NCI-H526 (cell line): ENCODE results near the gene HDAC4.

ENCODE experiments used
- DNase-seq, 2 experiments: peaks; one replicate each; lab custom pipeline; 2025; lab: John Stamatoyannopoulos, UW

HDAC4 gene

DNA sequence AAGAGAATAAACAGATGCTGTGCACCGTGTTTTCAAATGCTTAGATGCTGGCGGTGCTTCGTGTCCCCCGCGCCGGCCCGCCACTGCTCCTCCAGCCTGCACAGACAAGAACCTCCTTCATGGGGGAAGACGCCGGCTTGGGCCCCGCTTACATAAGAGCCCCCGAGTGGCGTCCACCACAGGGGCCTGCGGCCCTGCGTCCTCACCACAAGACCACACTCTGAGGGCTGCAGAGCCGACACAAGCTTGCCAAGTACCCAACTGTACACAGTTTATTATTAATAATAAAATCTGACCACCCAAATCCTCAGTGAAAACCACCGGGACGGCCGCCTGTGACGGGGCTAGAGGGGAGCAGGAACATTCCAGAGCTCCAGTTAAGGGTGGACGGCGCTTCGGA, 232.2 kb downstream of the HDAC4 start:
- no peak for DNase-seq

GRCh38 chr2:239167766-239168444, 232.9 kb downstream of the HDAC4 start:
- no peak for DNase-seq

GRCh38 chr2:239167011-239167673, 233.7 kb downstream of the HDAC4 start:
- no peak for DNase-seq

- DNase-seq, result no peak
These were observed 234.5 kb downstream of the HDAC4 start for GRCh38 chr2:239166201-239166834.

DNA sequence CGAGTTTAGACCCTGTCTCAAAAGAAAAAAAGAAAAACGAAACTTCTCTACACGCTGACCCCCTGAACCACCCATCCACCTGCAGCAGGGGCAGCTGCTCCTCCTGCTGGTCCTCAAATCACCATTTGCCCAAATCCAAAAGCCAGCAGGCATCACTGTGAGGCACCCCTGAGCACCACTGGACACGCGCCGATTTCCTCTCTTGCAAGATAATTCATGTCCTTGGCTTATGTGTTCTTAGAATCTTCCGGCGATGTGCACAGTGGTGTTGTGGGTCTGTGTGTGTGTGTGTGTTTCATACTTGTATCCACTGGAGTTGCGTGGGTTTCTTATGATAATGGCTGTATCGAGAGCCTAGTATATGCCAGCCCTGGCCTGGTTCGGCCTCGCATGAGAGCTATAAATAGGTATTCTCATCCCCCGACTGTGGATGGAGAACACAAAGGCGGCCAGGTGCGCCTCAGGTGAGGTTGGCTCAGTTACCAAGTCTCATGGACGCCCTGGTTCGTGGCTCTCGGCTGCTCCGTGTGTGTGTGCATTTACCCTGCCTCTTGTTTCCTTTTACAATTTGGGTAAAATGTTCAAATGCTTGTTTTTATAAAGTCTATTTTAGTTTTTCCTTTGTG, 235.5 kb downstream of the HDAC4 start:
- no peak for DNase-seq

GRCh38 chr2:239164335-239164871, 236.4 kb downstream of the HDAC4 start:
- DNase-seq, result no peak

DNA sequence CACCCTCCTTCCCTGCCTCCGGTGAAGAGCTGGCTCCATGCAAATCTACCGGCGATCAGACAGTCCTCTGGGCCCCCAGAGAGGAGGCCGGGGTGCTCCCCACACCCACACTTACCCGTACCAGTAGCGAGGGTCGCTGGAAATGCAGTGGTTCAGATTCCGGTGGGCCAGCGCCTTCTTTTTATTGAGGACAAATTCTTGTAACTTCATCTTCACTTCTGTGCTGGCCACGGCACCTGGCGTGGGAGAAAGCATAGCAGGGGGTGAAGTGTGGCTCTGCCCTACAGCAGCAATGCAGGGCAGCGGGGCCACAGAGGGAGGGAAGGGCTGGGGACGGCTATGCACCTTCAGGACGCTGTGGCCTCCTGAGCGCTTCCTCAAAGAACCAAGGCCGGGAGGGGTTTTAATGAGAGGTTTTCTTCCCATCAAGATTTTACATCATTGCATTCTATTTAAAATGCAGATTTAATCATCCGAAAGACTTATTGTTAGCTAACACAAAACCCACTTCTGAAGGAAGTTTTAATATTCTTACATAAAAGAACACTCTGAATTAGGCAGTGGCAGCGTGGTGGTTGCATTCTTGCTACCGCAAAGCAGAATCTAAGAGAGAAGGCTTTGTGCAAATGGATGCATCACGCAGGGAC, 237.0 kb downstream of the HDAC4 start:
- no peak for DNase-seq

DNA sequence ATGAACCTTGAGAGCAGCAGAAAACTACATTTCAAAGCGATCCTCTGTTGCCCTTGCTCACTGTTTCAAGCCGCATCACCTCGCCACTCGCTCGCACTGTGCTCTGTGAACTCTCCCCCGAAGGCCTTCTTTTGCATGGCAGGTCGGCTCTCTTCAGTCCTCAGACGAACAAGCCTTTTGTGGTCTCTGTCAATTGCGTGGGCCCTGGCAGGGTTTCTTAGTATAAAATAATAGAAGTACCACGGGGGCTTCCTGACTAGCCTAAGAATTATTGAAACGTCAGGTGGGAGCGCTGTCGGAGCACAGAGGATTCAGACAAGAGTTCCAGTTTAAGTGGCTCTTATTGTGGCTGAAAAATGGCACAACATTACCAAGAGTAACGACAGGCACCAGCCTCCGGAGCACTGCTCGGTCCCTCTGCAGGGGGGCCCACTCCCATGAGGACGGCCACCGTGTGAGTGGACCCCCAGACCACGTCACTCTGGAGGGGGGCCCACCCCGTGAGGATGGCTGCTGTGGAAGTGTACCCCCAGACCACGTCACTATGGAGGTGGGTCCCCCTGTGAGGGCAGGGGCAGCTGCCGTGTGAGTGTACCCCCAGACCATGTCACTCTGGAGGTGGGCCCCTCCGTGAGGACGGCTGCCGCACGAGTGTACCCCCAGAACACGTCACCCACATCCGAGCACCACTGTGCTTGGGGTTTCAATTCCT, 237.7 kb downstream of the HDAC4 start:
- DNase-seq, result no peak

- DNase-seq, result no peak
These were observed 238.5 kb downstream of the HDAC4 start for GRCh38 chr2:239162141-239162821.

DNA sequence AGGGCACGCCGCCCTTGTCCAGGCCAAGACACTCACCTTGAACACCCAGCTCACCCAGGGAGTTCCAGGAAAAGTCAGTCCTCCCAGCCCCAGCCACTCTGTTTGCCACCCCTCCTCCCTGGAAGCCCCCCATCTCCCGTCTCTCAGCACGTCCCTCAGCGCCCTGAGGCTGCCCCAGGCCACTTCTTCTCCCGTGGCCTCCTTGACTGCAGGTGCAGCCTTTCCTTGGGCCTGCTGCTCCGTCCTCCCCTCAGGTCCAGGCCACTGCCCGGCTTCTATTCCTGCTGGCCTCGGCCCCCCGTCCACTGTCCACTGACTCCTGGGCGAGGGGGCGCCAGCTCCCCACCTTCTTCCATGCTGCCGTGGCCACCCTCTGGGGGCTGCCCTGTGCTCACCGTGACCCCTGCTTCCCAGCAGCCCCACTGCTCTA, 239.1 kb downstream of the HDAC4 start:
- DNase-seq, result no peak

DNA sequence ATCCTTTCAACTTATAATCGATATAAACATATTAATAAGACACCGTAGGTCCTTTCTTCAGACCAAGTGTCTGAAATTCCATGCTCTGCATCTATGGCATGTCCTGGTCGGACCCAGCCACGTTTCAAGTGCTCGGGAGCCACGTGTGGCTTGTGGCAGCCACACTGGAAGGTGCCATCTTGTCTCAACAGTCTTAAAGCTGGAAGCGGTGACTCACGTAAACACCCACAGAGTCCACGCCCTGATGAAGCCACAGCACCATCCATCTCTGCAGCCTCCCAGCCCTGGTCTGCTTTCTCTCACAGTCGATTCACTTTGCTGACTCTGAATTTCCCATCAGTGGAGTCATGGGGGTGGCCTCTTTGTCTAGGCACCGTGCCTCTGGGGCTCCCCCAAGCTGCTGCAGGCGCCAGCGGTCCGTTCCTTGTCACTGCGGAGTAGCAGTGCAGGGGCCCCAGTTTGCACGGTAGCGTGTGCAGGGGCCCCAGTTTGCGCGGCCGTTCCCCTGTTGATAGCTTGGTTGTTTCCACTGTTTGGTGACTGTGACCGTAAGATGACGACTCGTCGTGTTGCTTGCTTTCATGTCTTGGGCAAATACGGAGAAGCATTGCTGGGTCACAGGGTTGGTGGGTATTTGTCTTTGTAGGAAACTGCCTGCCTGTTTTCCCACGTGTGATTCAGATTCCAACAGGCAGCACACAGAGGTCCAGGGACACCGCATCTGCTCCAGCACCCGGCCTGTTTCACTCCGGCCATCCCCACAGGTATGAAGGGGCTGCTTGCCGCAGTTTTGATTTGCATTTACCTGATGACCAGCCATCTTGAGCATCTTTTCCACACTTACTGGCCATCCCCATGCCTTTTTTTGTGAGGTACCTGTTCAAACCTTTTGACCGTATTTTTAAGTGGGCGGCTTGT, 240.3 kb downstream of the HDAC4 start:
- no peak for DNase-seq

DNA sequence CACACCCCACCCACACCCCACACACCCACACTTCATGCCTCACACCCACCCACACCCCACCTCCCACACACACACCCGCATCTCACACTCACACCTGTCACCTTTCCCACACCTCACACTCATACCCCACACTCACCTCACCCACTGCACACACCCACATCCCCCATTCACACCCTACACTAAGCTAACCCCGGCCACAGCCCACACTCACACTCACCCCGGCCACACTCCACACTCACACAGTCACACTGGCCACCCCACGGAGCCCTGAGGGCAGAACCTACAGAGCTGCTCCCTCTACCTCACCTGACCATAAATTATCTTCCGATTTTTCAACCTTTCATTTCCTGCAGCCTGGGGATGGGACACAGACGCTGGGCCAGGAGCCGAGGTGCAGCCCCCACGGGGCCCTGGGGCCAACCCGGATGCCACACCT, 241.3 kb downstream of the HDAC4 start:
- DNase-seq, result no peak

GRCh38 chr2:239158641-239159475, 242.0 kb downstream of the HDAC4 start:
- peak; percentile 61 to 89 for DNase-seq

DNA sequence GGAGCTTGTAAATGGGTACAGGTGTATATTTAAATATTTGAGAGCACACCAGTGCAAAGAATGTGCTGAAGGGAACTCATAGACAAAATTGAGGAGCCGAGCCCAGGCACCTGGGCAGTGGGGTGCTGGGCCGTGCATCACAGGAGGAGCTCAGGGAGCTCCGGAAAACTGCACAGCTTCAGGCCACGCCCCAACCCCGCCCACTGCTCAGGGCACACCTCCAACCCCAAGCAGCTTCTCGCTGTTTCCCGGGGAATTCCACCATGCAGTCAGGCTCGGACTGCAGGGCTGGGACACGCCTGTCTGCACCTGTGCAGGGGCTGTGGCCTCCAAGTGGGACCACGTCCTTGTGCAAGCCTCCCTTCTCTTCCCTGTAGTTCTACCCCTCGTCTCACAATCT, 243.0 kb downstream of the HDAC4 start:
- peak; percentile 94 to 97 for DNase-seq

GRCh38 chr2:239157269-239157668, 243.6 kb downstream of the HDAC4 start:
- peak; percentile 66 to 74 for DNase-seq

DNA sequence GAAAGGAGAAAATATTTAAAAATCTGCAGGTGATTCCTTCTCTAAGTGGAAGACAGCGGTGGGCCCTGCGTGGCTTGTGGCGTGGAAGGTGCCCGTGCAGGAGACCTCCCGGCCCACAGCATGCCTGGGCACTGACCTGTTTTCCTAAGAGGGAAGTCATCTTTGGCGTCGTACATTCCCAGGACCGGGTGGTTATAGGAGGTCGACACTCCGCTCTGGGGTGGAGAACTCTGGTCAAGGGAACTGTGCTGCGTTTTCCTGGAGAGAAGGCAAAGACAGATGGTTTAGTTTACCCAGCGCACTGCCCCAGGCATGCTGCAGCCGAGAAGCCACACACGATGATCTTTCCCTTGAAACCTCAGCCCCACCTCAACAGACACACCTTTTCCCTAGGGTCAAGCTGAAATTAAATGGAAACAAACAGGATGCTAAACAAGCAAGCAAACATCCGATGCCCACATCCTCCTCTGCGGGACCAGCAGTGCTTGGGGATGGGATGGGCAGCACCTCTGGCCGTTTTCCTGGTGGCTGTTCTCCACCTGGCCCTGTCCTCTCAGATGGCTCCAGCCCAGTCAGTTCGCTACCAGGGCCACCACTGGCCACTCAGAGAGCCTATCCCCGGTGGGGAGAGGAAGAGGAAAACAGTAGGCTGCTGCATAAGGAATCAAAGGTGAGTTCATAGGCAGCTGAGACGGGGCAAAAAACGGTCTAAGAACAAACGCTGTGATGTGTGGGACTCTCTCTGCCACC, 244.1 kb downstream of the HDAC4 start:
- DNase-seq, result peak in 1 of 2 experiments; percentile 30

DNA sequence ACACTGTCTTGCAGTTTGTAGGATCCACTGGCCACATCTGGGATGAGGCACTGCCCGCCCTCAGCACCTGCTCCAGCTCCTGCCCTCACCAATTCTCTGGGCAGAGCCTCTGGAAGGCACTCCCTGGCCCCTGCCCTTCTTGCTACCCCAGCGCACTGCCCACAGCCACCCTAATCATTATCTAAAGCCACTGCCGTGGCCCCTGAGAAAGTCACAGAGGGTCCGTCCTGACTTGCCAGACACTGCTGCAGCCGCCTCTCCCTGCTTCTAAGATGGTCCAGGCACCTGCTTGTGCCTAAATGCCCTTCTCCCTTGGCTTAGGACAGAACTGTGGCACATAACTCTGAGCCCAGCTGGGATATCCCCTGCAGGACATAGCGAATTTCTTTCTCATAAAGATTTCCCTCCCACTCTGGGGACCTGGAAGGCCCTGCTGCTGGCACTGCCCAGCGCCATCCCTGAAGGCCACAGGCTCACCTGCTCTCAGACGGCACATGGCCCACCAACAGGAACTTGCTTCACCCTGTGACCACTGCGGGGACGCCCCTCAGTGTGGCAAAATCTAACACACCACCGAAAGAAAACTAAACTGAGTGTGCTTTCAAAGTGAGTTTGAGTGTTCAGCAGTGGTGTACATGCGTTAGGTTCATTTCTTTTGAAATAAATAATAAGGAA, 244.9 kb downstream of the HDAC4 start:
- DNase-seq, result no peak
